Breast epithelium (tissue), 4 donors: ENCODE results near the gene MCTS1. TPM values are rescaled to one million over a fixed set of nuclear protein-coding genes. Genes with fewer than 3 reads are reported as not detected.
A peak's percentile ranks its signal among the peaks of the same experiment; 100 is the strongest.

Experiments used
- DNase-seq, 2 donors: peaks; one replicate each; pipeline ENCODE4 v3.0.0-alpha.2; 2019; ENCODE audit warnings: low spot score in 2 of 2
- H3K27ac ChIP-seq, 2 donors: fragments of 200-600 bp; sonication (generic) in 1 of 2; one replicate each; pipeline ENCODE4 v1.5.1; 2016 to 2019; ENCODE audit warnings: mild to moderate bottlenecking in 1 of 2
- H3K27me3 ChIP-seq, 2 donors: fragments of 200-600 bp; sonication (generic) in 1 of 2; one replicate each; pipeline versions ENCODE4 v1.5.1 to v1.6.0; 2017 to 2019; ENCODE audit warnings: control low read depth in 1 of 2, mild to moderate bottlenecking in 1 of 2
- H3K36me3 ChIP-seq: fragments of 200-600 bp; one replicate; pipeline ENCODE4 v1.5.1; 2019
- H3K4me1 ChIP-seq, 2 donors: fragments of 200-600 bp; sonication (generic); one replicate each; pipeline ENCODE4 v1.5.1; 2016 to 2019; ENCODE audit warnings: control low read depth in 1 of 2
- H3K4me3 ChIP-seq, 3 donors: fragments of 200-600 bp; sonication (generic); 1 replicate in 2 of 3; 2 replicates in 1 of 3; pipeline ENCODE4 v1.5.1; 2016 to 2019; ENCODE audit warnings: mild to moderate bottlenecking in 3 of 3, moderate library complexity in 2 of 3
- H3K9me3 ChIP-seq, 2 donors: fragments of 200-600 bp; sonication (generic) in 1 of 2; one replicate each; pipeline ENCODE4 v1.5.1; 2016 to 2019; ENCODE audit warnings: control low read depth in 1 of 2
- POLR2A ChIP-seq: fragments of 450-650 bp; IDR thresholded peaks from one replicate; pipeline ENCODE4 v1.6.1; 2016; ENCODE audit warnings: antibody characterized with exemption, mild to moderate bottlenecking, moderate library complexity
- POLR2AphosphoS5 ChIP-seq, 3 donors: sonication (generic); formaldehyde crosslinking; IDR thresholded peaks; one replicate each; pipeline ENCODE4 v1.6.1; 2017; ENCODE audit warnings: antibody characterized with exemption in 3 of 3
- intact Hi-C: fragments of 100-400 bp; cut with DNase I; formaldehyde crosslinking; loops from one replicate; pipeline ENCODE4 v1.15.1; 2023; ENCODE audit warnings: low total_unique reads
- total RNA-seq, 3 donors: library from RNA; depleted of rRNA; stranded (reverse); fragments of >200 nt; gene quantifications; one replicate each; pipeline ENCODE4 v1.1.0, GENCODE V29; 2016
- TF ChIP-seq, protein P1 (sequence below), 3 donors: fragments of 450-650 bp; IDR thresholded peaks; one replicate each; pipeline ENCODE4 v1.5.1; 2016 to 2017; ENCODE audit warnings: antibody characterized with exemption in 3 of 3, mild to moderate bottlenecking in 3 of 3, moderate library complexity in 3 of 3

MCTS1 gene
- total RNA-seq, 3 donors from 2014 or later = 18.9 to 31.0 (median 30.8) TPM

DNA sequence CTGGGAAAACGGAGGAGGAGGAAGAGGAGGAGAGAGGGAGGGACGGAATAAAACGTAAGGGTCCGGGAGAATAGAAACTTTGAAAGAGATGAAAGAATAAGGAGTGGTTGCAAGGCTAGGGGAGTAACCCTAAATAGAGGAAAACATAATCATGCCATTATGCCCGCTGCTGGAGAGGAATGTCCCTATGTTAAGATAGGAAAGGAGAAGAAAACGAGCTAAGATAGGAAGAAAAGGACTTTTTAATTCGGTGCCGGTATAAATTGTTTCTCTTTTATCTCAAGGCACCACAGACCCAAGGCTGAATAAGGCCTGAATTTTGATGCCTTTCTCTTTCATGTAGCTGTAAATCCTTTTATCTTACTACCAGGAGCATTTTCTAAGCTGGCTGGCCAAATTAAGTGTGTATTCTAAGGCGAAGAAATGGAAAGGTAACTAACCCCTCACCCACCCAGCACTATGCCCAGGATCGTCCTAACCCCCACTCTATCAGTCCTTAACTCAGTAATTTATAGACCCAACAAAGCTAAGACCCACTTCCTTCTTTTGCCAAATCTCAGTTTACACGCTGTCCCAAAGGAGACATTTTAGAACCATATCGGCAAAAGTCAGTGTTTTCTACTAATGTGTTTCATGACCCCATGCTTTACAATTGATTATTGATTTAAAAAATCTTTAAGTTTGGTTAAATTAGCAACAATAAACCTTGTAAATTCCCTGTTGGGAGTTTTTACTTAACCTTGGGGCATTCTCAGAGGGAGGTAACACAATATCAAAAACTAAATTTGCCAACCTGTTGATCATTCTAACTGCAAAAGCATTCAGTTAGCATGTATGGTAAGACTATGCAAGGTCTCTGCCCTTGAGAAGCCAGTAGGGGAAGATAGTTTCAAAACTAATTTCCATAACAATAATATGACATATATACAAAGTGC is 42.0 kb upstream of the MCTS1 start:
- DNase-seq = no peak
- H3K27me3 ChIP-seq = peaks cover 0 to 4% of the 10 kb centered on the region in 2 donors
- H3K4me1 ChIP-seq = peaks cover 3 to 4% of the 10 kb centered on the region in 2 donors
- H3K36me3 ChIP-seq = no peaks in the 10 kb centered on the region
- H3K4me3 ChIP-seq = peak overlapping the region; percentile 55 to 80 (median 63)
- intact Hi-C loops = no loop called here
- H3K9me3 ChIP-seq = no peaks in the 10 kb centered on the region
- H3K27ac ChIP-seq = peak overlapping the region; percentile 96 to 99
- TF ChIP-seq POLR2A (no peak), POLR2AphosphoS5 (IDR thresholded peaks at IDR 0.05) (no peak)
- TF ChIP-seq, protein P1, sequence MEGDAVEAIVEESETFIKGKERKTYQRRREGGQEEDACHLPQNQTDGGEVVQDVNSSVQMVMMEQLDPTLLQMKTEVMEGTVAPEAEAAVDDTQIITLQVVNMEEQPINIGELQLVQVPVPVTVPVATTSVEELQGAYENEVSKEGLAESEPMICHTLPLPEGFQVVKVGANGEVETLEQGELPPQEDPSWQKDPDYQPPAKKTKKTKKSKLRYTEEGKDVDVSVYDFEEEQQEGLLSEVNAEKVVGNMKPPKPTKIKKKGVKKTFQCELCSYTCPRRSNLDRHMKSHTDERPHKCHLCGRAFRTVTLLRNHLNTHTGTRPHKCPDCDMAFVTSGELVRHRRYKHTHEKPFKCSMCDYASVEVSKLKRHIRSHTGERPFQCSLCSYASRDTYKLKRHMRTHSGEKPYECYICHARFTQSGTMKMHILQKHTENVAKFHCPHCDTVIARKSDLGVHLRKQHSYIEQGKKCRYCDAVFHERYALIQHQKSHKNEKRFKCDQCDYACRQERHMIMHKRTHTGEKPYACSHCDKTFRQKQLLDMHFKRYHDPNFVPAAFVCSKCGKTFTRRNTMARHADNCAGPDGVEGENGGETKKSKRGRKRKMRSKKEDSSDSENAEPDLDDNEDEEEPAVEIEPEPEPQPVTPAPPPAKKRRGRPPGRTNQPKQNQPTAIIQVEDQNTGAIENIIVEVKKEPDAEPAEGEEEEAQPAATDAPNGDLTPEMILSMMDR (IDR thresholded peaks at IDR 0.05) = no peak

DNA sequence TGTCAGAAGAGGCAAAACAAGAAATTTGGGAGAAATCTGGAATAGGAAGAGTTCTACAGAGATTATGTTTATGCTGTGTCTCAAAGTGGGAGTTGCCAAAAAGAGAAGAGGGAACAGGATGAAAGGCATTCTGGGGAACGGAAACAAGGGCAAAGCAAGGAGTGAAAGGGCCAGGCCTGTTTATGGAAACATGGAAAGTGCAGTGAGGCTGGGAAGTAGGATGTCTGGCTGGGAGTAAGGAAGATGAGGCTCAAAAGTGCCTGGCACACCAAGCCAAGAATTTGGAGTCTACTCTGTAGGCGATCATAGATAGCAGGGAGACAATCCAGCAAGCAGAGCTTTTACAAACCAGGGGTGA is 41.4 kb upstream of the MCTS1 start:
- Histone ChIP-seq H3K36me3 (no peaks in the 10 kb centered on the region), H3K27ac (peak overlapping the region; percentile 96 to 99), H3K4me3 (no peak overlapping the region), H3K9me3 (no peaks in the 10 kb centered on the region), H3K4me1 (peaks cover 3 to 4% of the 10 kb centered on the region in 2 donors), H3K27me3 (peaks cover 0 to 4% of the 10 kb centered on the region in 2 donors)
- DNase-seq = no peak
- intact Hi-C loops = no loop called here
- no peak for TF ChIP-seq POLR2A
- TF ChIP-seq, protein P1 (IDR thresholded peaks at IDR 0.05) = no peak
- no peak for TF ChIP-seq POLR2AphosphoS5 (IDR thresholded peaks at IDR 0.05)

DNA sequence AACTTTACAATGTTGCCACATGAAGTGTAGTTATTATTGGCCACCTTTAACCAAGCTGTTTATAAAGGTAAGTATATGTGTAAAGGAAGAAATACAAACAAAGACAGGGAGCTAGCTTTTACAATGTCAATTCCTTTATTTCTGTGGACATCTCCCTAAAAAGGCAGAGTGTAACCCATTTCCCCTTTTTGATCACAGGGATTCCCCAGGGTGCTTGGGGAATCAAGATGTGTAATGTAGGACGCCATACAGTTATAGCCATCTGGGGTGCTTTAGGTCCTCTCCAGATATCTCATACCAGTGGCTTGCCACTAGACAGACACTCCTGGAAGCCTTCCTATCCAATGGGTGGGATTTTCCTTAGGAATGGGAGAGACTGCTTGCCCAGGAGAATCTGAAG is 39.0 kb upstream of the MCTS1 start:
- intact Hi-C loops = no loop called here
- Histone ChIP-seq H3K4me3 (no peak overlapping the region), H3K9me3 (no peaks in the 10 kb centered on the region), H3K27me3 (peaks cover 0 to 4% of the 10 kb centered on the region in 2 donors), H3K4me1 (peaks cover 3 to 4% of the 10 kb centered on the region in 2 donors), H3K27ac (no peak overlapping the region), H3K36me3 (no peaks in the 10 kb centered on the region)
- no peak for DNase-seq
- TF ChIP-seq POLR2AphosphoS5 (IDR thresholded peaks at IDR 0.05) = no peak
- TF ChIP-seq, protein P1 (IDR thresholded peaks at IDR 0.05) = no peak

DNA sequence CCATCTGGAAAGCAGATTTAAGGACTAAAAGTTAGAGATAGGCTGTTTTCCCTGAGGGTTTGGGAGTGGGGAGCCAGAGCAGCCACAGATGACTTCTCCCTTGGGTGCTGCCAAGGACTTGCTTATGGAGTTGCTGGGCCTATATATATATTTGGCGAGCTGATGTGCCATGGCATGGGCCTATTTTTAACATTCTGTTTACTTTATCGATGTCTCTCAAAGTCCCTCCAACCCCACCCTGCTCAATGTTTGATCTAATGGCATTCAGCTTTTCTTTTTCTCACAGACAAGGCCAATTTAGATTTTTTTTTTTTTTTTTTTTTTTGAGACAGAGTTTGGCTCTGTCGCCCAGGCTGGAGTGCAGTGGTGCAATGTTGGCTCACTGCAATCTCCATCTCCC is 37.1 kb upstream of the MCTS1 start:
- no peak overlapping the region for H3K4me3 ChIP-seq
- intact Hi-C loops = no loop called here
- DNase-seq = no peak
- H3K27ac ChIP-seq = no peak overlapping the region
- H3K9me3 ChIP-seq = no peaks in the 10 kb centered on the region
- TF ChIP-seq POLR2A = no peak
- no peak for TF ChIP-seq POLR2AphosphoS5 (IDR thresholded peaks at IDR 0.05)
- TF ChIP-seq, protein P1 (IDR thresholded peaks at IDR 0.05) = no peak
- H3K27me3 ChIP-seq = peaks cover 0 to 3% of the 10 kb centered on the region in 2 donors
- no peaks in the 10 kb centered on the region for H3K36me3 ChIP-seq
- H3K4me1 ChIP-seq = peaks cover 3 to 4% of the 10 kb centered on the region in 2 donors

DNA sequence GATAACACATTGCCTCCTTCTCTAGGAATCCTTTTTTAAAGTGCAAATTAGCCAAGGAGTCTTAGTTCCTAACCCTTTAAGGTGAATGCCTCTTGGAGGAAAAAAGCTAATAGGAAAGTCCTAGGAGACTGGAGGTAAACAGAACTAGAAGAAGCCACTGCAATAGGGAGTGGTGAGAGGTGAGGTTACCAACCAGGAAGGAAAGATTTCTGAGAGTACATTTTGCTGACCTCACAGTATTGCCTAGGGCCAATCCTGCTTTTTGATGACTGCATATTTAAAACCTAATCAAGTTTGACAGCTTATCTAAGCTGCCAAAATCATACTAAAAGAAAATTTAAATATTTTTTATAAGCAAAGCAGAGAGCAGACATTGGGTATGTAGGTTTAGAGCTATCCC is 35.9 kb upstream of the MCTS1 start:
- Histone ChIP-seq H3K4me3 (no peak overlapping the region), H3K4me1 (no peaks in the 10 kb centered on the region), H3K27ac (no peak overlapping the region), H3K9me3 (no peaks in the 10 kb centered on the region), H3K36me3 (no peaks in the 10 kb centered on the region), H3K27me3 (no peaks in the 10 kb centered on the region)
- no peak for DNase-seq
- no peak for TF ChIP-seq POLR2AphosphoS5 (IDR thresholded peaks at IDR 0.05)
- TF ChIP-seq, protein P1 (IDR thresholded peaks at IDR 0.05) = no peak
- no peak for TF ChIP-seq POLR2A
- intact Hi-C loops = no loop called here
